IPS-NIHi11 (cell line): ENCODE measurements around the gene FAM53B.
"Not testable (repeated sequence)": the region's sequence is repeated elsewhere in the genome, so short reads cannot be mapped to it uniquely, and the experiment has no call there.

ENCODE experiments used
- DNase-seq: peaks from one replicate; pipeline ENCODE4 v3.0.0; 2012; ENCODE audit warnings: mixed read lengths, low spot score

FAM53B gene

DNA sequence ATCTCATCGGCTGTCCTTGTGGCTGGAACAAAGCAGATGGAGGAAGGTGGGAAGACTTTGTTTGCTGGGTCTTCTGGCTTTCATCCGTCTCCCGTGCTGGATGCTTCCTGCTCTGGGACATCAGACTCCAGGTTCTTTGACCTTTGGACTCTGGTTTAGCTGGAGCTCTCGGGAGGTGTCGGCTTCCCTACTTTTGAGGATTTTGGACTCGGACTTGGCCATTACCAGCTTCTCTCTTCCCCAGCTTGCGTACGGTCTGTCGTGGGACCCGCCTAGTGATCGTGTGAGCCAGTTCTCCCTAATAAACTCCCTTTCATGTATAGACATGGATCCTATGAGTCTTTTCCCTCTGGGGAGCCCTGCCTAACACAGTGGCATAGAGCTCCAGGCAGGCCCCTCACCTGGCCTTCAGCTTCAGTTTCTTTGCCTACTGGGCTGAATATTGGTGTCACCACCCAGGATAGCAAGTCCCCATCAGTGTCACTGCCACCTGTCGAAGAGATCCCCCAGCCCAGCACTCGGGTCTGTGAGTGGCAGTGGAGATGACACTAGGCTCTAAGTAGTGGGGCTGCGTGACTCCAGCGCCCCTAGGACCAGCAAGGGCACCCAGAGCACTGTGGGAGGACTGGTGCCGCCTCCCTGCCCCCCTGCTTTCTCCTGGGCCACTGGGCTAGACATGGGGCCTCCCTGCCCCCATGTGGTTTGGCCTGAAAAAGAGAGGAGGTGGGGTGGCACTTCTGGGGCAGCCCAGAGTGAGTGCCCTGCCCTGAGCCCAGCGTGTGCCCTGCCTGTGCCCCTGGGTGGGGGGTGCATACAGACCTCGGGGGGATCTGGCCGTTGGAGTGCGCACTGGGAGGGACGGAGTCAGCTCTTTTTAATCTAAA lies 147.0 kb downstream of the FAM53B start:
- DNase-seq = no peak

DNA sequence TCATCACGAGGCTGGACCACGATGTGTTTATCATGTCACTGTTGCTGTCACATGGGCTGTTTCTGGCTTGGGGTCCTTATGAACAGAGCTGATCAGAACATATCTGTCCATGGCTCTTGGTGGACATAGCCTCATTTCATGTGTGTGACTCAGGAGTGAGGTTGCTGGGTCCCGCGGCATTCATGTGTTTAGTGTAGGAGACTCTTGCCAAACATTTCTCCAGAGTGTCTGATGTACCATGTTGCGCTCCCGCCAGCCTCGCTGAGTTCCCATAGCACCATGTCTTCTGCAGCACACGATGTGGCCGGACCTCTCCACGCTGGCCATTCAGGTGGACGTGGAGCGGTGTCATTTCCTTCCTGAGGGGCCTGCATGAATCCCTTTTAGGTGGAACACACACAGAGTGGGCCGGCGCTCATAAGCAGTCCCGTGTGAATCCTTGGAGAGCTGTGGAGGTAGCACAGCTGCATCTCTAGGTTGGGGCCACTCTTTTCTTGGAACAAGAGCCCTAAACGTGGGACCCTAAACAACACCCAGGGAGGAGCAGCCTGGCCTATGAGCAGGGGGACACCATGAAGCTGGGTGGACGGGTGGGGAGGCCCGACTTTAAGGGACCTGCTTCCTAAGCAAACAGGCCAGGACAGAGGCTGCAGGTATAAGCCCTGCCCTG lies 147.9 kb downstream of the FAM53B start:
- DNase-seq = no peak

DNA sequence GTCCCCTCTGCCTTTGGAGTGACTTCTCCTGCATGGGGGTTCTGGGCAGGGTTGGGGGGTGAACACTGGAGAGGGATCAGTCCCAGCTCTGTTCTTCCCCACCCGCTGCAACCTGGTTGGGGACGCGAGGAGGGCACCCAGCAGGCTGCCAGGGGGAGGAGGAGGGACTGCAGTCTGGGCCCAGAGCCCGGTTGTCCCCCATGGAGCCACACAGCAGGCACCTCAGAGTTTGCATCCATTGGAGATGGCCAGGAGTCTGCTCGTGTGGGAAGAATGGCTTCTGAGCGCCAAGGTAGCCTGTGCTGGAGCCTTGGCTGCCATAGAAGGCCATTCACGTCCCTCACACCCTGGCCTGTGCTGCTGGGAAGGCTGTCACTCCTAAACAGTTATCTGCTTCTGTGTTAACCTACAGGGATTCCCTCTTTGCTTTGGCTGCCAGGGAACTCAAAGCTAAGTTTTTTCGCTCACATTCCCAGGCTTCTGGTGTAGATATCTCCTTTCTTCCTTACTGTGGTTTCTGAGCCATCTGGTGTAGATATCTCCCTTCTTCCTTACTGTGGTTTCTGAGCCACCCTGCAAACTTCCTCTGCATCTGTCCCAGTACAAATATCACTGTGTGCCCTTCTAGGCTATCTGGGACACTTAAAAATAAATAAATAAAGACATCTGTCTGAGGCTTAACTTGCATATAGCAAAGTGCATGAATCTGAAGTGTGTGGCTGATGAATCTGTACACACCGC lies 148.9 kb downstream of the FAM53B start:
- no peak for DNase-seq

DNA sequence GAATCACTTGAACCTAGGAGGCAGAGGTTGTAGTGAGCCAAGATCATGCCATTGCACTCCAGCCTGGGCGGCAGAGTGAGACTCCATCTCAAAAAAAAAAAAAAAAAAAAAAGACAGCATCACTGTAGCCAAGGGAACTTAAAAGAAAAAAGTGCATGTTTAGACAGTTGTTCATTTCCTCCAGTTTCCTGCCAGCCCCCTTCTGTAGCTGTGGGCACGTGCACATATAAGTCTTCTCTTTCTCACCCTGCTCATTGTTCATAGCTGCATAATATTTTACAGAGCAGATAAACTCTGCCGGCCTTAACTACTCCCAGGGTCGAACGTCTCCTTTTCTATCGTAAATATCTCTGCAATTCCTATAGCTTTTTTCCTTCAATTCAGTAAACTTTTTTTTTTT lies 149.9 kb downstream of the FAM53B start:
- DNase-seq = no peak

DNA sequence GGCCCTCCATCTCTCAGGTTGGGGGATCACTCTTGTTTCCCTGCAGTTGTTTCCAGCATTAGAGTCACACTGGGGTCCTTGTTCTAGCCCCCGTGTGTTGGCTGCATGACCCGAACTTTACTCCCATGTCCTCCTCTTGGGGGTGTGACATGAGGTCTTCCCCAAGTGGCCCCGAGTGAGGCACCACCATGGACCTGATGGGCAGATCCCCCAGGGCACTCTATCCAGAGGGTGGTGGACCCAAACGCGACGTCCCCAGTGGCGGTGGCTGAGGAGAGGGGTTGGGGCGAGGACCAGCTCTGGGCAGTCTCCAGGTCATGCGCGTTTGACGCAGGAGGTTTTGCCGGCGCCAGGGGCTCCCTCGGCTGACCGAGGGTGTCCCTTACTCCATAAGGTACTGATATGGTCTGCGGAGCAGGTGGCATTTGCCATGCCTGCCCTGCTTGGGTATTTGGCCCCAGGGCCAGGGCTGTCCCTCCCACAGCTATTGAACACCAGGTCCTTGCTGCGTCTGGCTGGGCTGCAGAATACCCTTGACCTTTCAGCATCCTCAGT lies 150.7 kb downstream of the FAM53B start:
- DNase-seq = no peak

DNA sequence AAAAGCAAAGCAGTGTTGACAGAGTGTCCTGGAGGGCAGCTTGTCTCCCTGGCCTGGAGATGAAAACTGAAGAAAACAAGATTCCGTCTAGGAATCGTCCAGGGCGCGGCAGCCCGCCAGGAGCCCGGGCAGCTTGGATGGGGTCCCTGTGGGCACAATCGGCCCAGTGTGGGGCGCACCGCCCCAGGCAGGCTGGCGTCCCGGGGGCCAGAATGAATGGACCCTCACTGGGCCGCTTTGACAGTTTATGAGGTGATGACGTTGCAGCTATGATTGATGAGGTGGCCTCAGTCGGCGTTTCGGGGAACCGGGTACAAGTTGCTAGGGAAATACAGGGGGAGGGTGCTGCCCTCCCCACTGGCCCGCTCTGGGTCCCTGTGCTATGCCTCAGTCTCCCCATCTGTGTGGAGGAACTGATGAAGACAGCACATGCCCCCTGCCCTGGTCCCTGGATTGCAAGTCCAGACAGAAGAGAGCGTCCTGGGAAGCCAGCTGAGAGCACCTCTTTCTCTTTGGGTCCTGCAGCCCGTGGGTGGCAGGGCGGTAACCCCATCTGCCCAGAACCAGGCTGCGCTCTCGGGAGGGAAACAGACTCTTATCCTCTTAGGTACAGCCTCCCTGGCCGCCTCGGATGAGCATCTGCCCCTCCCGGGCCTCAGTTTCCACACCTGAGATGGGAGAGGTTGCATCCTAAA lies 151.3 kb downstream of the FAM53B start:
- DNase-seq = no peak

DNA sequence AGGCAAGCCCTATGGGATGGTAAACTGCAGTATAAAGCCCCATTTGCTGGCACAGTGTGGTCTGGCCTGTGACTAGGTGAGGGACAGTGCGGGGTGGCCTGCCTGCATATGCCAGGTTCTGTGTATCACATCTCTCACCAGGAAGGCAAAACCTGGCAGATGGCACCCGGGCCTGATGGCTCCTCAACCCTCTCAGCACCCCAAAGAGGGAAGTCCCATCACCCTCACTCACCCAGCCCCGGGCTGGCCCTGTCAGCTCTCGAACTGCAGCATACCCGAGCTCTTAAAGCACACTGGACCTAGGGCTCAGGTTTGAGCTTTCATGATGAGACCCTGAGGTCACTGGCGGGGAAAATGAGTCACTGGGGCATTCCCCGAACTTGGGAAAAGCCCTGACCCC lies 152.1 kb downstream of the FAM53B start:
- no peak for DNase-seq

DNA sequence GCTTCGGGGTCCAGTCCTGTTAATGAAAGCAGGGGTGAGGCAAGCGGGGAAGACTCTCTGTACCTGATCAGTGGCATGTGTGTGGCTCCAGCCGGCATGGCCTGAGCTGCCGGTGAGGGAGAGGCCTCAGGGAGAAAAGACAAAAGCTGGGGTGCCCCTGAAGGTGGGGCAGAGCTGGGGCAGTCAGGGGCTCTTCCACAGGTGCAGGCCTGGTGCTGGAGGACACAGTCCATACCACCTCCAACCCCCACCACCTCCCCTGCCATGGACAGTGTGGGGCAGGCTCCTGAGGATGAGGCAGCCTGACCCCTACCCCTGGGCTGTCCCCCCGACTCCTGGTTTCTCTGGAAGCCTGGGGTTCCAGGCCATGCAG lies 153.1 kb downstream of the FAM53B start:
- DNase-seq = no peak

DNA sequence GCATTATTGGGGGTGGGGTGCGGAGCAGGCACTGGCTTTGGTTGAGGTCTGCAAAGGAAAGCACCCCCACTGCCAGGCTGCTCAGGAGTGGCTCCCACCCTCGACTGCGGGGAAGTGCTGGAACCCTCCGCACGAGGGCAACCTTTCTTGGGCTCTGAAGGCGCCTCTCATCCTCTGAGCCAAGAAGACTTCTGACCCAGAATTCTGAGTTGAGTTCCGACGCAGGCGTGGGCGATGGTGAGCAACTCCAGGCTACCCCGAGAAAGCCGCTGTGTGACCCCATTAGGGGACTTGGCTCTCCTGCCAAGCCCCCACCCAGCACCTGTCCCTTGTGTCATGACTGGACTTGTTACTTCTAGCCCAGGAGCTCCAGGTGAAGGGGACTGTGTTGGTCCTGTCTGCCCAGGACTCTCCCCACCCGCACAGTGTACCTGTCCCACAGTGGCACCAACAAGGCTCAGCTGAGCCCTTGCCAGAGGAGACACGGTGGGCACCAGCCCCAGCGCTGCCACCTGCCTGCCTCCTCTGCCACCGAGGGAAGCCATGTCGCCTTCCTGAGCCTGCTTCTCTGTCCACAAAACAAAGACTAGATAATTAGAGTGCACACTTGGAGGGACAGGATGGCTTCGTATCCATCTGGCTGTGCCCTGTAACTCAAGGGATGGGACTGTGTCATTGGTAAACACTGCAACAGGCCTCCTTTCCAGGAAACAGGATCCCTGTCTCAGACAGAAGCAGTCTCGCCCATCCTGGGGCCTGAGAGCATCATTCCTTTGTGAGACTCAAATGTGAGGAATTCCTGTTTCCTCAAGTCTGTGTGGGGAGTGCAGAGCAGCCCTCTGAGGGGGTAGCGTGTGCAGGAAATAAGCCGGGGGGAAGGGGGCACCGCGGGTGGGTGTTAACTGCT lies 153.7 kb downstream of the FAM53B start:
- DNase-seq = no peak

DNA sequence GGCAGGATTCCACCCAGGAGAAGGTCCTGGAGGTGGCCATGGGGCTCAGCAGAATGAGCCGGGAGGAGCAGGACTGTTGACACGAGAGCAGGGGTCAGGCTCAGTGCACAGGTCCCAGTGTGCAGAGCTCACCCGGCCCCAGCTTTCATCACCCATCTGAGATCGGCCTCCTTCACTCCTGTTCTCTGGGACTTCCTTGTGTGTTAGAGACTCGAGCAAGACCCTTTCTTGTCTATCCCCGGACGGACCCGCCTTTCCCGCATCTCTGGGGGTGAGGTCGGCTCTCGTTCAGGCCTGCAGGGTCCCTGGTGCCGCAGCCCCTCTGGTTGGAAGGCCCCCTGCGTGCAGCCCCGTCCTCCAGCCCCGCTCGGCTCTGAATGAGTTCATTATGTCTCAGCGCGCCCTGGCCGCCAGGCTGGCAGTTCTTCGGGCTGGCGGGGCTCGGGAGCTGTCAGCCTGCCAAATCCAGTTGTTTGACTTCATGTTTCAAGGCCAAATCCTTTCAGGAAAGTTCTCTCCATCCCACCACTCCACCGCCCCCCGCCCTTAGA lies 154.6 kb downstream of the FAM53B start:
- DNase-seq = no peak

DNA sequence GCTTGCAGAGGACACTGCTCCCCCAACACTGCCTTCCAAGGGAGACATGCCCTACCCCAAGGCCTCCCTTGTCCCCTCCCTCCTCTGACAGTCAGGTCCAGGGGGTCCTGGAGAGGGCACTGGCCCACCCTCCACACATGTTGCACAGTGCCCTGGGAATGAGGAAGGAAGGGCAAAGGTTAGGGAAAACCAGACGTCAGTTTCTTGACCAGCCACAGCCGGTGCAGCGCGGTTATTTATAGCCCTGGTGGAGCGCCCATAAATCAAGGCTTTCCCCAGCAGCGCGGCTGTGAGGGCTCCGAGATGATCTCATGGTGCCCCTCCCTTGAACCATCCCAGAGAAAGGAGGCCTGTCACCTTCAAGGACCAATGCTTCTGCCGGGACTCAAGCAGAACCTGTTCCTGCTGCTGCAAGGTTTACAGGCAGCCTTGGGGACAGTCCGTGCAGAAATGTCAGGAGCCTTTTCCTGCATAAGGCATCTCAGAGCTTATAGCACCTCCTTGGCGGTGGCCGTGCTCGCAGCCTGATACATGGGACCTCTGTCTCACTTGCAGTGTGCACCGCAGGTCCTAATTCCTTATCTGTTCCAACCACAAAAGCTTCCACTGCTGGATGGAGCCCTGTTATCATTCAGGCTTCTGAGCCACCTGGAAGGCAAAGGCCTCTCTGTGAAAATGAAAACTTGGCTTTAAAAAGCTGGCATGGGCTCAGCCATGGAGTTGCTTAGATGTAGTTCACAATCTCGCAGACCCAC lies 155.3 kb downstream of the FAM53B start:
- DNase-seq = no peak

DNA sequence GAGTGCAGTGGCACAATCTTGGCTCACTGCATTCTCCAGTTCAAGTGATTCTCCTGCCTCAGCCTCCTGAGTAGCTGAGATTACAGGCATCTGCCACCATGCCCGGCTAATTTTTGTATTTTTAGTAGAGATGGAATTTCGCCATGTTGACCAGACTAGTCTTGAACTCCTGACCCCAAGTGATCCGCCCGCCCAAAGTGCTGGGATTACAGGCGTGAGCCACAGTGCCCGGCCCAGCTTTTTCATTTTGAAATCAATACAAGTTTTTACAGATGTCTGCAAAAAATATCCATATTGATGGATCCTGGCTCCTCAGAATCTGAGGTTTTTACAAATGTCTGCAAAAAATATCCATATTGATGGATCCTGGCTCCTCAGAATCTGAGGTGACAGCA lies 155.8 kb downstream of the FAM53B start:
- not testable (repeated sequence) for DNase-seq

DNA sequence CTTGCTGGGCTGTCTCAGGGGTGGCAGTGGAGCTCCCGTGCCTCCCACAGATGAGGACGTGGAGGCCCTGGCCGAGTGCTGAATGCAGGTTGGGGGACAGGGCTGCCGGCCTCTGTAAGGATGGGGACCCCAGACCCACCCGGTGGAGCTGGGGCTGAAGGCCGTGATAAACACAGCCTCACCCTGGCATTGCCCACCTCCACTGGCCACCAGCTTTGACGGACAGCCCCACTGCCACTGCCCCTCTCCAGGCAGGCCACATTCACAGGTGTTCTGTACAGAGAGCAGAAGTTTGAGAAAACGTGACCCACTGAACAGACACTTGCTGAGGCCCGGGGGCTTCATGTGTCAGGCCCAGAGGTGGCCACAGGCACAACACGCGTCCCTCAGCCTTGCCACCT lies 156.4 kb downstream of the FAM53B start:
- DNase-seq = no peak

DNA sequence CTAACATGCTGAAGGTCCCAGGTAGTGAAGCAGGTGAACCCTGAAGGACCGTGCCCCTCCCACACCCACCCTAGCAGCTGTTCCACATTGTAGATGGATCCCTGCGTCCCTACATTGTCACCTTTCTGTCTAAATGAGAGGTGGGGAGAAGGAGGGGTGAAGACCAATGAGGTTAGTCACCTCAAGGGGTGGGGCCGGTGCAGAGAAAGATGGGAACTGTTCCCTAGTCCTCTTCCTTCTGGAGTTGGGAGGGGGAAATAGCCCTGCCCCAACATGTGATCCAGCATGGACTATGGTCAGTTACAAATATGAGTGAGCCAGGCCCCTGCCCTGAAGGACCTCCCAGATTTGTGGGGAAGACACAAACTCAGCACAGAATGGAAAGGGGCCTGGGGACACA lies 158.0 kb downstream of the FAM53B start:
- no peak for DNase-seq

DNA sequence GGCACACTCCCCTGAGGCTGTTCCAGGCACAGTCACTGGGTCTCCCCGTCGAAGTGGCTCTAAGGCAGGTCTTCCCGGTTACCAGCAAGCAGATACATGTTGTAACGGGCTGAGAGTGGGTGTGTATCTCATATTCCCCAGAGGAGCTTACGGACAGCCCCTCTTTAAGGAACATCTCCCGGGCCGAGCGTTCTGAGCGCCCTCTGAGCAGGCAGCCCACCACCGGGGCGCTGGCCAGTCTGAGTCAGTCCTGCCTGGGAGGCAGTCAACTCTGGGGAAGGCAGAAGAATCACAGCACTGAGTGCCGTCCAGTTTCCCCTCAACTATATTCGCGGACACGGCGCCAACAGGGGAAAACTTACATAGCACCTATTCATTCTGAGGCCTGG lies 165.2 kb downstream of the FAM53B start:
- no peak for DNase-seq

DNA sequence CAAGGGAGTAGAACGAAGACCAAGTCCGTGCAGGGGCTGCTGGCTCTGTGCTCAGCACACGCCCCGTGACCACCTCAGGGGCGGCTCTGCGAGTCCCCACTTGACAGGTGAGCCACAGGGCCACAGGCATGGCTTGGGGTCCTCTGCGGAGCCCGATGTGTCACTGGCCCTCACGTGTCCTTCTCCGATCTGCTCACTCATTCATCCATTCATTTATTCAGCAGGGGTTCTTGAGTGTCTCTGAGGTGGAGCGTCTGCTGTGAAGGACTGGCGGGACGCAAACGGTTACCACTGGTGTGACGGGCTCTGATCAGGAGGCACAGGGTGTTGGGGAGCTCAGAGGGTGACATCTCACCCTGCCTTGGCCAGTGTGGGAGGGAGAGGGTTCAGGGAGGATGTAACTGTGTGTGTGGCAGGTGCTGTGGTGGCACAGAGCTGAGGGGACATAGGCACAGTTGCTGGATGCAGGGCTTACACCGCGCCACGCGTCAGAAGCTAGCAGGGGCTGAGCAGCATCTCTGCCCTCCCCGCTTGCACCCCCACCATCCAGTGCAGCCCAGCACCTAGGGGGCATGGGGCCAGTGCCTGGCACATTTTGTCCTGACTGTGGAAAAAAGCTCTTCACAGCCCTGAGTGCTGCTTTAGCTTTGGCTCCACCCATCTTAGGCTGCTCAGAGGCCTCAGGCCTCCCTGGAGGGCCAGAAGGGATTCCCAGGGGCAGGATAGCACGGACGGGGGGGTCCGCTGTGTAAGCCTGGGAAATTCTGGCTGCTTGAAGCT lies 165.8 kb downstream of the FAM53B start:
- no peak for DNase-seq

DNA sequence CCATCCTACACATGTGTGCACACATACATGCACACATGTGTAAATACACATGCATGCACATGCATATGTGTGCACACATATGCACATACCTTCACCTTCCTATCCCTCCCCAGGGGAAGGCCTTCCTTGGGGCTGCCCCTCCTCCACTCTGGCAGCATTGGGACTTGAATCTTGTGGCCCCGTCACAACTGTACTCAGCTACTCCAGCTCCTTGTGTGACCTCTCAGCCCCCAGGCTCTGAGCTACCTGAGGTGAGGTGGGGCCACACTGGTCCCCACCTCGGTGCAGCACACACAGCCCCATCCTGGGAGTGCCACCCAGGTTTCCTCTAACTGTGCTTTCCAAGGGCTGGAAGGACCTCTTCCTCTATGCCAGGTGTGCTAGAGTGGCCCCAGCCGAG lies 166.5 kb downstream of the FAM53B start:
- DNase-seq = no peak

DNA sequence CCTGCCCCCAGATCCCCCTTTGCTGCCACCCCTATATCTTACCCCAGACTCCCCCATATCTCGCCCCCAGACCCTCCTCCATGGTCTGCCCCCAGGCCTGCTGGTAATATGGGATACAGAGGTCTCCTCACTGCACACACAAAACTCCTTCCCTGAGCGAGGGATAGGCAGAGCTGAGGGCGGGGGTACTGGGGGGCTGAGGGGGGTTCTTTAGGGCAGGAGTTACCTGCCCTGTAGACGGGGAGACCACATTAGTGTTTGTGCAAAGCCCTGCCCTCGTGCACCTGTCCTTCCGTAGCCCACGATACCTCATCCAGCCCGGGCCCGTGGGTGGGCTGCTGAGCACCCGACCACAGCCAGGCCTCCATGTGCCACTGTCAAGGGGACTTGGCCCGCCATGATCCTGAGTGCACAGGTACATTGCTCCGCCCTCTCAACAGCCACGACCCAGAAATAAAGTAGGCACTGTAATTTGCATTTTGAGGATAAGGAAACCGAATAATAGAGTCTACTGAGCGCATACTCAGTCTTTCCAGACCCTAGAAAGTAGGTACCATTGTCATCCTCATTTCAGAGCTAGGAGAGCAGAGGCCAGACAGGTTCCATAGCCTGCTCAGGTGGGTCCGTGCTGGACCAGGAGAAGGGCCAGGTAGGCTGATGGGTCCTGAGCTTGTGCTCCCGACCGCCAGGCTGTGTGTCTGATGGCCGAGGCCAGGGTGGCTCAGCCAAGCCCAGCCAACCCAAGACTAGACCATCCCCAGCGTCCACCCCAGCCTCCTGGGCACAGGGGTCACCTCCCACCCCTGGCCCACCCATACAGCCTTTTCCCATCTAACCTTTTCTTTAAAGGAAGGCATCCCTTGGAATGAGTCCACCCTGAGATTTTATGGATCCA lies 167.4 kb downstream of the FAM53B start:
- DNase-seq = no peak
